Kidney epithelial cell (primary cell): Measurements from ENCODE around the gene CLSTN3. TPM values are rescaled to one million over a fixed set of nuclear protein-coding genes. Genes with fewer than 3 reads are reported as not detected.

ENCODE experiments used
- DNase-seq: peaks from one replicate; pipeline ENCODE4 v3.0.0-alpha.2; 2010; ENCODE audit warnings: low read depth
- H3K27me3 ChIP-seq: 2 replicates; pipeline ENCODE4 v1.6.0; 2011; ENCODE audit warnings: low read length; ENCODE audit not compliant: control insufficient read depth, insufficient read depth
- H3K36me3 ChIP-seq: 2 replicates; pipeline ENCODE4 v1.5.1; 2011; ENCODE audit warnings: low read length; ENCODE audit not compliant: control insufficient read depth, insufficient read depth
- H3K4me3 ChIP-seq: 2 replicates; pipeline ENCODE4 v1.5.1; 2011; ENCODE audit warnings: low read depth, mild to moderate bottlenecking, control low read depth, low read length
- total RNA-seq: library from RNA; depleted of rRNA; stranded (reverse); fragments of >200 nt; gene quantifications from 2 replicates; pipeline ENCODE4 v1.2.3, GENCODE V29; 2015
- TF ChIP-seq, protein P1 (sequence below): IDR thresholded peaks from 2 replicates; pipeline ENCODE4 v1.5.1; 2011; ENCODE audit warnings: mild to moderate bottlenecking, moderate library complexity, low read length, control low read depth, inconsistent platforms; ENCODE audit not compliant: insufficient read depth, poor library complexity, severe bottlenecking

CLSTN3 gene
- total RNA-seq, 1 donor from 2014 or later = 61.3 TPM

DNA sequence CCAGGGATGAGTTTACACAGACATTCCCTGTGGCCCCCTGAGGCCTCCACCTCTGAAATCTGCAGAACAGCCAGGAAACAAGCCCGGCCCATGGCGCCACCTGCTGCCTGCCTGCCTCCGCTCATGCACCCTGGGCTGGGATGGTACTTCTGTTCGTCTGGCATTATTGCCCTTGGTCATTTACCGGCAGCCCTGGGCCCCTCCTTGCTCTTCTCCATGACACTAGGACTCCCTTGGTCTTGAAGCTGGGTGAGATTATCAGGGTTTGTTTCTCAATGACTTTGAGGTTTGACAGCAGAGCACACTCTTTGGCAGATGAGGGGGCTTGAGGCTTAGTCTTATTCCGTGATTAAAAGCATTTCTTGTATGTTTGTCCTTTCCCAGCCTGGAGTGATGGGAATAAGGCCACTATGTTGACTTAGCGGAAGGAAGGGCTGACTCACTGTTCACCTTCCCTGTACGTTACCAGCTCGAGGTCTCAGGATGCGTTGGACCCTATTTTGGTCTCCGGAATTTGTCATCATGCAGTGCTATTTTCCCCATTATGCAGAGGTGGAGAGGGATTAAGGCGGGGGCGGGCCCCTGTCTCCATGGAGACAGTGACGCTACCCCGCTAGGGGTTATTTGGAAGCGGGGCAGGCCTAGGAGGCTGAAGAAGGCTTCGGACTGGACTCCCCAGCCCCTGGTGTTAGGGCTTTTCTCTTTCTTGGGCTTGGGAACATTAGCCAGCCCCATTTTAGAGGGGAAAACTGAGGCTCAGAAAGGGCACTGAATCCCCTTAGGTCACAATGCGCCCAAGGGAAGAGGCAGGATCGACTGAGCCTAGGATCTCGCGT is 58.6 kb downstream of the CLSTN3 start:
- H3K36me3 ChIP-seq = peaks cover 2% of the 10 kb centered on the region
- H3K27me3 ChIP-seq = no peaks in the 10 kb centered on the region
- H3K4me3 ChIP-seq = peak overlapping the region; percentile 95
- TF ChIP-seq, protein P1, sequence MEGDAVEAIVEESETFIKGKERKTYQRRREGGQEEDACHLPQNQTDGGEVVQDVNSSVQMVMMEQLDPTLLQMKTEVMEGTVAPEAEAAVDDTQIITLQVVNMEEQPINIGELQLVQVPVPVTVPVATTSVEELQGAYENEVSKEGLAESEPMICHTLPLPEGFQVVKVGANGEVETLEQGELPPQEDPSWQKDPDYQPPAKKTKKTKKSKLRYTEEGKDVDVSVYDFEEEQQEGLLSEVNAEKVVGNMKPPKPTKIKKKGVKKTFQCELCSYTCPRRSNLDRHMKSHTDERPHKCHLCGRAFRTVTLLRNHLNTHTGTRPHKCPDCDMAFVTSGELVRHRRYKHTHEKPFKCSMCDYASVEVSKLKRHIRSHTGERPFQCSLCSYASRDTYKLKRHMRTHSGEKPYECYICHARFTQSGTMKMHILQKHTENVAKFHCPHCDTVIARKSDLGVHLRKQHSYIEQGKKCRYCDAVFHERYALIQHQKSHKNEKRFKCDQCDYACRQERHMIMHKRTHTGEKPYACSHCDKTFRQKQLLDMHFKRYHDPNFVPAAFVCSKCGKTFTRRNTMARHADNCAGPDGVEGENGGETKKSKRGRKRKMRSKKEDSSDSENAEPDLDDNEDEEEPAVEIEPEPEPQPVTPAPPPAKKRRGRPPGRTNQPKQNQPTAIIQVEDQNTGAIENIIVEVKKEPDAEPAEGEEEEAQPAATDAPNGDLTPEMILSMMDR = peak; percentile 86
- DNase-seq = peak; percentile 31

DNA sequence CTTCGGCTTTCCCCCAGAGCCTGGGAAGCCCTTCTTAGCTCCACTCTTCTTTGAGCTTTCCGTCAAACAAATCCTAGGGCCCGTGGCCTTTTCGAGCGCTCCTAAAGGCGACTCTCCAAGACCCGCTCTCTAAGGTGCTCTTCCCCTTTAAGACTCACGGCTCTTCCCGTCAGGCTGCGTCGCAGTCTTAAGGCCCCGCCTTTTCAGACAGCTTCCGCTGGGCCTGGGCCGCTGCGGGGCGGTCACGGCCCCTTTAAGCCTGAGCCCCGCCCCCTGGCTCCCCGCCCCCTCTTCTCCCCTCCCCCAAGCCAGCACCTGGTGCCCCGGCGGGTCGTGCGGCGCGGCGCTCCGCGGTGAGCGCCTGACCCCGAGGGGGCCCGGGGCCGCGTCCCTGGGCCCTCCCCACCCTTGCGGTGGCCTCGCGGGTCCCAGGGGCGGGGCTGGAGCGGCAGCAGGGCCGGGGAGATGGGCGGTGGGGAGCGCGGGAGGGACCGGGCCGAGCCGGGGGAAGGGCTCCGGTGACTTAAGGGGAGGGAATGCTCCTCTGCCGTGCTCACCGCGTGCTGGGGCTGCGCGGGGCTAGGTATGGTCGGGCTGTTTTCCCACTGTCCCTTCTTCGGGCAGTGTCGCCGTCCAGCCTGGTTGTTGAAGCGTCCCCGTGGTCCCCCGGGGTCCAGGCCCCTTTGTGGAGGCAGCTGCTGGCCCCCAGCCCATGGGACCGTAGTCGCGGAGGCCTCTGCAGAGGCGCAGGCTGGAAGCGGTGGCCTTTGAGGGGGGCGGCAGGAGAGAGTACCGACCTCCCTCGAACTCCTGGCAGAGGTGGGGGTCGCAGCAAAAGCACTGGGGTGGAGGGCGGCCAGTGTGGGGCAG is 59.5 kb downstream of the CLSTN3 start, which contains the start of gene PEX5:
Gene PEX5, plus strand, starts transcription at position 289 of the 870 bp plus-strand sequence. CDS start 692 bp downstream, outside the sequence.
- TF ChIP-seq, protein P1 = no peak
- Histone ChIP-seq H3K36me3 (peaks cover 2% of the 10 kb centered on the region), H3K4me3 (peak within 1 kb of the TSS; percentile 95), H3K27me3 (no peaks in the 10 kb centered on the region)
- DNase-seq = peak; percentile 89

DNA sequence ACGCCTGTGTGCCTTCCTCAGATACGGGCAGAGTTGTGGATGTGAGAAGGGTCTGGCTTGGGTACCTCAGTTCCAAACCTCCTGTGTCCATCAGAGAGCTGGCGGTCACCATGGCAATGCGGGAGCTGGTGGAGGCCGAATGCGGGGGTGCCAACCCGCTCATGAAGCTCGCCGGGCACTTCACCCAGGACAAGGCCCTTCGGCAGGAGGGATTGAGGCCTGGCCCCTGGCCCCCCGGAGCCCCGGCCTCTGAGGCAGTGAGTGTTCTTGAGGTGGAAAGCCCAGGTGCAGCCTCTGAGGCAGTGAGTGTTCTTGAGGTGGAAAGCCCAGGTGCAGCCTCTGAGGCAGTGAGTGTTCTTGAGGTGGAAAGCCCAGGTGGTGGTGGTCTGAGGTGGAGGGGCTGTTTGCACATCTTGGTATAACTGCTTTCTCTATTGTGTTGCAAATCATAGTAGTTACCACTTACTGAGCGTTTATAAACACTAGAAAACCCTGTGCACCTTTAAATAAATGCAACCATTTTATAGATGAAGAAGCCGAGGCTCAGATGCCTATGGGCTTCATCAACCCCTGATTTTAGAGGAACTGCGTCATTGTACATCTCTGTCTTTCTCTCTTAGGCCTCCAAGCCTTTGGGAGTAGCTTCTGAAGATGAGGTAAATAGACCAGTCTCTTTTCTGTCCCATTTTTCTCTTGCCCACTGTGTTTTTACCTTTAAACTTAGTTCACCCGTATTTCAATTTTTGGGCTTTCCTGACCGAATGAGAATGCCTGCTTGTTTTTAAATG is 60.3 kb downstream of the CLSTN3 start:
- Histone ChIP-seq H3K4me3 (peak overlapping the region; percentile 95), H3K27me3 (no peaks in the 10 kb centered on the region), H3K36me3 (peaks cover 2% of the 10 kb centered on the region)
- TF ChIP-seq, protein P1 = no peak
- no peak for DNase-seq

DNA sequence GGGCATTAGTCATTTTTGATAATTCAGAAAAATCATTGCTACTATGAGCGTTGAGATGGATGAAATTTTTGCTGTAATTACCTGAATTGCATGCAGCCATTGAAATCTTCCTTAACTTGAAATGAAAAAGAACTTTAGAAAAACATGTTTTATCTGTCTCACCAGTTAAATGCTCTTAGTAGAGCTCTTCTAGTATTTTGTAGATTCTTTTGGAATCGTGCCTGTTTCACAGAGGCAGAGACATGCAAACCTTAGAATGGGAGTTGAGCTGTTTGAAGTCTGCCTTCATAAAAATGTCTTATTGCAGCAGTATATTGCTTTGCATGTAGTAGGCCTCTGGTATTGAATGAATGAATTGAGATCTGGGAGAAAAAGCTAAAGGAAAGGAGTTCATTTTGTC is 63.5 kb downstream of the CLSTN3 start:
- H3K4me3 ChIP-seq = no peak overlapping the region
- H3K36me3 ChIP-seq = peaks cover 2% of the 10 kb centered on the region
- H3K27me3 ChIP-seq = no peaks in the 10 kb centered on the region
- DNase-seq = no peak
- TF ChIP-seq, protein P1 = no peak

DNA sequence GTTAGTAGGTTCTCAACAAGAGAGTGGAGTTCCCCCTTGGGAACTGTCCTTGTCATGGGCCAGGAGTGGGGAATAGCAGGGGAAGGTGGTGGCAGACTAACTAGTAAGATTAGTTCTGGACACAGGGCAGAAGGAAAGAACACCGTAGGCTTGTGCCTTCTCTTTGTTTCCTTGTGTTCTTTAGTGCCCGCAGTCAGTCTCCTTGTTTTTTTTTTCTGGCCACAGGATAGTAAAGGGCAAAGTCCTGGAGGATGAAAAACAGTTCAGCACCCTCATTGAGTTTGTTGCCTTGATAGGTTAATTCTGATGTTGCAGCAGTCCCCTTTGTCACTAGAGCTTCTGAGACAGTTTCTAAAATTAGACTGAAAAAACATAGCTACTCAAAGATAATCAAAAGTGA is 67.7 kb downstream of the CLSTN3 start:
- TF ChIP-seq, protein P1 = no peak
- no peak overlapping the region for H3K4me3 ChIP-seq
- H3K27me3 ChIP-seq = no peaks in the 10 kb centered on the region
- peaks cover 2% of the 10 kb centered on the region for H3K36me3 ChIP-seq
- DNase-seq = no peak
